IPS-NIHi11 (cell line): Measurements from ENCODE around the gene PRKACA.
A peak's percentile ranks its signal among the peaks of the same experiment; 100 is the strongest.
"Not testable (repeated sequence)": the region's sequence is repeated elsewhere in the genome, so short reads cannot be mapped to it uniquely, and the experiment has no call there.

ENCODE experiments used
- DNase-seq: peaks from one replicate; pipeline ENCODE4 v3.0.0; 2012; ENCODE audit warnings: mixed read lengths, low spot score

The PRKACA gene

GRCh38 chr19:14147797-14148605, 30.4 kb upstream of the PRKACA start:
- peak; percentile 86 for DNase-seq

GRCh38 chr19:14146789-14147216, 29.2 kb upstream of the PRKACA start:
- DNase-seq, result peak; percentile 12

GRCh38 chr19:14146169-14146568, 28.6 kb upstream of the PRKACA start:
- not testable (repeated sequence) for DNase-seq

DNA sequence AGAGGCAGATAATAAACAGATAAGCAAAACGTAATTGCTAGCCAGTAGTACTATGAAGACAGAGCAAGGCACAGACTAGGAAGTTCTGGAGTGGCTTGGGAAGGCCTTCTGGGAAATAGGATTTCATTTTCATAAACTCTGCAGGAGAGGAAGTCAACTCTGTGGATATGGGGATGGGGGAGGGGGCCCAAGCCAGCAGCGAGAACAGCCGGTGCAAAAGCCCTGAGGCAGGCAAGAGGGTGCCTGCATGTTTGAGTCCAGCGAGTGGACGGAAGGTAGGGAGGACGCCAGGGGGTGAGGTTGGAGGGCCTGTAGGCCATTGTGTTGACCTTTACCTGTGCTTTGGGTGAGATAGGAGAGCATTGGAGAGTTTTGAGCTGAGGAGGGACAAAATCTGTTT, 27.8 kb upstream of the PRKACA start:
- no peak for DNase-seq

GRCh38 chr19:14142262-14143190, 25.0 kb upstream of the PRKACA start:
- no peak for DNase-seq

DNA sequence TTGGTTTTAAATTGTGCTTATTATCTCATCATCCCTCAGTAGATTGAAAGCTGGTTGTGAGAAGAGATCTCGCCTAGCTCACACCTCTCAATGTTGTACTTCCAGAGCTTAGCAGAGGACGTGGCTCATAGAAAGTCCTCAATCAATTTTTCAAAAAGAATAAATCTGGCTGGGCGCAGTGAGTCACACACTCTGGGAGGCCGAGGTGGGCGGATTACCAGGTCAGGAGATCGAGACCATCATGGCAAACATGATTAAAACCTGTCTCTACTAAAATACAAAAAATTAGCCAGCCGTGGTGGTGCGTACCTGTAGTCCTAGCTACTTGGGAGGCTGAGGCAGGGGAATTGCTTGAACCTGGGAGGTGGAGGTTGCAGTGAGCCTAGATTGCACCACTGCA, 23.5 kb upstream of the PRKACA start:
- DNase-seq, result no peak

- no peak for DNase-seq
These were observed 22.4 kb upstream of the PRKACA start for GRCh38 chr19:14139944-14140343.

DNA sequence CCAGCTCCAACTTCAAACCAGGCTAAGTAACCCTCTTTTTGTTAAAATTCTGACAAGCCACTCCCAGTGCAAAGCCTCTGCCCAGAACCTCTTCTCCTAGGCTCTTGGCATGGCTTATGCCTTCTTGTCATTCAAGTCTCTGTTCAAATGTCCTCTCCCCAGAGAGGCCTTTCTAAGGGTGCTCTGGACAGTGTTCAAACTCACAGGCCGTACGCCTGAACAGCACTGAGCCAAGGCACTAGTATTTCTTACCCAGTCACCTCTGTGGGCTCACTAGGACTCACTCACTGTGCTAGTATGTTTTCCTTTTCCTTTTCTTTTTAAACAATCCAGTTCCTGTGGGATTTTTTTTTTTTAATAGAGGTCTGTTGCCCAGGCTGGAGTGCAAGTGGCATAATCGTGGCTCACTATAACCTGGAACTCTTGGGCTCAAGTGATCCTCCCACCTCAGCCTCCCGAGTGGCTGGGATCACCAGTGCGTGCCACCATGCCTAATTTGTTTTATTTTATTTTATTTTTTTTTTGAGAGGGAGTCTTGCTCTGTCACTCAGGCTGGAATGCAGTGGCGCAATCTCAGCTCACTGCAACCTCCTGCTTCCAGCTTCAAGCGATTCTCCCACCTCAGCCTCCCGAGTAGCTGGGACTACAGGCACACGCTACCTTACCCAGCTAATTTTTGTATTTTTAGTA, 21.2 kb upstream of the PRKACA start:
- no peak for DNase-seq

DNA sequence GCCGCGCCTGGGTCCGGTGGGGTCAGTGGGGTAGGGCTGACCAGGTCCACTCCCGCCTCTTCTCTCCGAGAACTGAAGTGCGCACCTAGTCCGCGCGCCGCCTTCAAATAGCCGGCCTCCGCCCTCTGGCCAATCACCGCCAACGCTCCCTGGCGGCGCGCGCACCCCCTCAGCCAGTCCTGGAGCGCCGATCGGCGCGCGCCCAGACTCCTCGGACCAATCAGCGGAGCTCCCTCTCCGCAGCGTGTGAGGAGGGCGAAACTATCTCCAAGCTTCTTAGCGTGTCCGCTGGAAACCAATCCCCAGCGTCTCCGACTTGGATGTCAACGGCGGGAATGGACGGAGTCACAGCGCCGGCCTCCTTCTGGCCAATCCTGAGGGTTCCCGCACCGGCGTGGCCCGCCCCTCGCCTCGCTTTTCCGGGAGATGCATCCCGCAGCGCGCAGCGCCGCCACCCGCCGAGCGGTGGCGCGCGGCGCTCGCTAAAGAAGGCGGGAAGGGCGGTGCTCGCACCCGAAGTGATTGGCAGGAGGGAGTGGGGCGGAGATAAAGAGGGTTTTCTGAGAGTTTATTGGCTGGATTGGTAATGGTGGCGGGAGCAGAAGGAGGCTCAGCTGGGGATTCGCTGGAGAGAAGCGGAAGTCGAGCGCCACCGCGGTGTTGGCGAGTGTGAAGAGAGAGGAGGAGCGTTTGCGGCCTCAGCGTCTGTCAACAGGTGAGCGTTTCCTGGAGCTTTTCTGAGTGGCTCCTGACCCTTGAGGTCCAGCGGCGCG, 19.1 kb upstream of the PRKACA start, which contains the start of gene ASF1B:
ASF1B (minus strand) TSS at position 81 of the 773 bp plus-strand sequence. CDS start 133 bp downstream, outside the sequence.
- peak; percentile 95 for DNase-seq

GRCh38 chr19:14135985-14136508, 18.5 kb upstream of the PRKACA start:
- DNase-seq, result no peak

- no peak for DNase-seq
These were observed 17.8 kb upstream of the PRKACA start for GRCh38 chr19:14135355-14135754.

DNA sequence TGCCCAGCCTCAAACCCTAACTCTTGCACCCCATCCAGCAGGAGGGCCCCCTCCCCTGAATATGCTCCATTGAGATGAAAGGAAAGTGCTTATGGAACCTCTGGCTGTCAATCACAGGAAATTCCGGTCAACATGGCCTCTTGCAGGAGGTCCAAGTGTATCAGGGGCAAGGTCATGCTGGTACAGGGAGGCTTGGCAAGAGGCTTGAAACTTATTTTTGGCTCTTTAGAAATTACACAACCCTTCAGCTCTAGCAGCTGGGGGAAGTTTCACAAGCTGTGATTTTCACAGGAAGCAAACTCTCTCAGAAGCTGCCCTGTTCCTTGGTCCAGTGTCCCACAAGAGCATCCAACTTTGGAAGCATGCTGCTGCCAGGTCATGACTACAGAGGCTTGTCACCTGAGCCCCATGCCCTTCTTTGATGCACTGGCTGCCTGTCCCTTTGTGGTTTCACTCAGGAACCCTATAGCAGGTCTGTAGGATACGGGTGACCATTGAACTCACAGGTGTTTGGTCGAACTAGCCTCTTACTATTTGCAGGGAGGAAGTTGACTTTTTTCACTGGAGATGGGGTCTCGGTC, 10.5 kb upstream of the PRKACA start:
- DNase-seq, result no peak

DNA sequence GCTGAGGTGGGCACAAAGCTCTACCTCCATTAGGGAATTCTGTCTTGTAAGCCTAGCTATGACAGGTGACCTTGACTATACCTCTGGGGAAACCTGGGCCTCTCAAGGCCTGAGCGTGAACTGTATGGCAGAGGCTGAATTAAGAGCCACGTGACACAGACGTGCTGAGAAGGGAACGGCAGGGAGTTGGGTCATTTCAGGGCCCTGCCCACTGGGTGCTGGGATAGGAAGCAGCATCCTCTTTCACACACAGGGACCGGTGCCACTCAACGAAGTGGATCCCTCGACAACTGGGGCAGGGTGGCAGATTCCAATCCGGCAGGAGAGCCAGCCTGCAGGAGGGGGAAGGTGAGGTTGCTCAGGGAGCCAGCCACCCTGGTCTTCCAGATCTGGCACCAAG, 9.6 kb upstream of the PRKACA start:
- DNase-seq, result no peak

GRCh38 chr19:14122924-14123323, 5.4 kb upstream of the PRKACA start:
- no peak for DNase-seq

DNA sequence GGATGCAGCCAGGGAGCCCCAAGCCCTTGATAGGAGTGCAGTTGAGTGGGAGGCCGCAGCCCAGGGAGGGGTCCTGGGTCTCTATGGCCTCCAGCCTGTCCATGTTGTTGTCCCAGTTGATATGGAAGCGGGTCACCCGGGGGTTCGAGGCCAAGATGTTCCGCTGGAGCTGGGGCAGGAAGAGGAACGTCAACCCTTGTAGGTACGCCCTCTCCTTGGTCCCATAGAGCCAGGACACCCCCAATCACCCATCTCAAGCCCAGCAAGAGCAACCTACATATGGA, 2.9 kb upstream of the PRKACA start:
- no peak for DNase-seq

GRCh38 chr19:14119644-14120496, 2.3 kb upstream of the PRKACA start:
- no peak for DNase-seq

DNA sequence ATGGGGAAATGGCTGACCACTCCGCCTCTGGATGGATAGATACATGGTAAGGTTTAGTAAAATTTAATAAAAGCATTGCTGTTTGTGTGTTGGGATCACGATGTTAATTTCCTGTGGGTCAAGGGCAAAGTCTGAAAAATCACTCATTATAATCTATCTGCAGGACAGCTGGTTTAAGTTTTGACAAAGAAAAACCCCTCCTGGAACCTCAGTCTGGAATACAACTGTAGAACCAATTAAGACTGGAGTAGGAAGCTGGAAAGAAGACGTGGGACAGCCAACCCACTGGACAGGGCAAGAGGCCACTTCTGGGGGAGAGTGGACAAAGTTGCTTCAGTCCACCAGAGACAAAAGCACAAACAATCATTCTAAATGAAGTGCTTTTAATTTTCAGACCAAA, 1.6 kb upstream of the PRKACA start:
- no peak for DNase-seq

DNA sequence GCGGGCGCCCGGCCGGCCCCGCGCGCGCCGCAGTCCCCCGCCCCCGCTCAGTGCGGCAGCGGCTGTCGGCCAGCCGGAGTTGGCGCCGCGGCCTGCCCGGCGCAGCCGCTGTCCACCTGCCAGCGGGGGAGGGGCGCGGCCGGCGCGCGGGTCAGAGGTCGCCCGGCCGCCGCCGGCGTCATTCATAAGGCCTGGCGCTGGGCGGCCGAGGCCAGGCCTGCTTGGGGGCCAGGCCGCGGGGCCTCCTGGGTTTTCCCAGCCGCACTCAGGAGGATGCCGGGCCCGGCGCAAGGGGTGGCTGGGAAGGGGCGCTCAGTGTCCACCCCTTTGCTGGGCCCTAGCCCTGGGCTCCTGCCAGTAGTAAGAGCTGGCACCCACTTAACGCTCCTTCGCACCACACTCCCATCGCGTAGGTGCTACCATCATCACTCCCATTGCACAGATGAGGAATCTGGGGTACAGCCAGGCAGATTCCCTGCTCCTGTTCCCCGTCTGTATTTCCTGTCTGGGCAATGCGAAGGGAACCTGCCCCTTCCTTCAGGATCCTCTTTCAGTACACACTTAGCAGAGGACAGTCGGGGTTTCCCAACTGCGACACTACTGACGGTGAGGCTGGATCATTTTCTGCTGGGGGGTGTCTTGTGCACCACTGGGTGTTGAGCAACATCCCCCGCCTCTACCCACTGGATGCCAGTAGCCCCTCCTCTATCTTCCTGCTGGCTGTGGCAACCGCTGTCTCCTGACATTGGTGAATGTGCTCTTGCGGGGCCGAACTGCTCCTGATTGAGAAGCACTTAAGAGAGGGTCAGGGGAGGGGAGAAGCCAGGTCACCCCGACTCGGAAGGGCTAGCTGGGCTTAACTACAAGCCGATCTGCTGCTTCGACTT, 846 bp upstream of the PRKACA start:
- no peak for DNase-seq

GRCh38 chr19:14116918-14117578, 514 bp downstream of the PRKACA start:
- peak; percentile 41 for DNase-seq
